ENCODE data around the gene TMED4. TPM values are rescaled to one million over a fixed set of nuclear protein-coding genes. Genes with fewer than 3 reads are reported as not detected.
A peak's percentile ranks its signal among the peaks of the same experiment; 100 is the strongest.

Gene TMED4
- total and polyA plus RNA-seq, 4 experiments from 2014 or later = 65.4 to 110 (median 87.9) TPM

DNA sequence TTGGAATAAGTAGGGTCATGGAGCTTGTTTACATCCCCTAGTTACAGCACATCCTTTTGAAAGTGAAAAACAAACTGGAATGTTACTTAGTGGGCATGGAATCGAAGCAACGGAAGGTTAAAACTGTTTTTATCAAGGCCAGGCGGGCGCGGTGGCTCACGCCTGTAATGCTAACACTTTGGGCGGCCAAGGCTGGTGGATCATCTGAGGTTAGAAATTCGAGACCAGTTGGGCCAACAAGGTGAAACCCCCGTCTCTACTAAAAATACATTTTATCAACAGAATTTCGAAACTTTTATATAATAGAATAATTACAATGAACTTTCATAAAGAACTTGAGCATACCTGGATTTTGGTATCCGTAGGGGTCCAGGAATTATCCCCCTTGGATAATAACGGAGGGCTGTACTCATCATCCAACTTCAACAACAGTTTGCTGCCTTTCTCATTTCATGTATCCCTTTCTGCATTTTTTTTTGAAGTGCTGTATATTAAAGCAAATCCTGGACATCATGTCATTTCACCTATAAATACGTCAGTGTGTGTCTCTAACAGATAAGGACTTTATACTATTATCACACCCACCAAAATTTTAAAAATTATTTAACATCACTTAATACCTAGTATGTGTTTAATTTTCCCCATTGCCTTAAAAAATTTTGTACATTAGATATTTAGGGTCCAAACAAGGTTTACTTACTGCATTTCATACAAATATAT lies 1.3 kb upstream of the TMED4 start:
- intact Hi-C loops (cut with micrococcal nuclease) = loop anchor here (2.0 kb wide), 1 partner anchor 165 kb away; the partner anchor contains the start of gene ZMIZ2
- Histone ChIP-seq H3K4me3 (ENCODE audit: low read length in 2 of 2) (peak overlapping the region in 1 of 2 donors; percentile 79), H3K36me3 (ENCODE audit: insufficient read depth, low read length) (peaks cover 23% of the 10 kb centered on the region), H3K27ac (ENCODE audit: low read depth, low read length) (peak overlapping the region; percentile 89), H3K9me3 (ENCODE audit: control insufficient read depth in 1 of 2, low read length in 2 of 2) (no peaks in the 10 kb centered on the region), H3K27me3 (ENCODE audit: insufficient read depth, low read length) (no peaks in the 10 kb centered on the region), H3K4me1 (ENCODE audit: insufficient read depth, low read length) (peaks cover 34% of the 10 kb centered on the region)
- Mint-ChIP-seq H3K4me3 (peak overlapping the region; percentile 90 to 95 (median 92)), H3K9me3 (no peaks in the 10 kb centered on the region), H3K4me1 (peaks cover 23 to 50% (median 37%) of the 10 kb centered on the region in 4 donors), H3K27me3 (no peaks in the 10 kb centered on the region), H3K27ac (peak overlapping the region; percentile 97 to 99 (median 98)), H3K36me3 (peaks cover 22 to 33% of the 10 kb centered on the region in 2 donors)
- DNase-seq = no peak
- ChIA-PET CTCF (ENCODE audit: partially characterized antibody) (interaction anchor here (1.0 to 4.2 kb wide), 8 partner anchors 8 to 338 kb away, joined by 3 to 32 read pairs (median 6); partner anchors contain the start of gene H2AZ2), POLR2A (ENCODE audit: partially characterized antibody) (interaction anchor here (0.8 to 4.9 kb wide), 17 partner anchors 11 to 382 kb away, joined by 3 to 94 read pairs (median 18); partner anchors contain the start of genes DDX56, H2AZ2, NUDCD3 and OGDH)

GRCh38 chr7:44580945-44581878 lies 819 bp downstream of the TMED4 start:
- H3K36me3 ChIP-seq (ENCODE audit: insufficient read depth, low read length) = peaks cover 27% of the 10 kb centered on the region
- Mint-ChIP-seq H3K36me3 (peaks cover 23 to 39% of the 10 kb centered on the region in 2 donors), H3K9me3 (no peaks in the 10 kb centered on the region), H3K27ac (peak overlapping the region; percentile 97 to 99 (median 98)), H3K4me1 (peaks cover 19 to 46% (median 34%) of the 10 kb centered on the region in 4 donors), H3K27me3 (no peaks in the 10 kb centered on the region), H3K4me3 (peak overlapping the region; percentile 90 to 95 (median 92))
- POLR2A ChIA-PET (ENCODE audit: partially characterized antibody) = interaction anchor here (0.9 to 4.9 kb wide), 27 partner anchors 9 to 554 kb away, joined by 3 to 94 read pairs (median 6); partner anchors contain the start of genes CCM2, DBNL, DDX56 and H2AZ2
- CTCF ChIA-PET (ENCODE audit: partially characterized antibody) = interaction anchor here (1.0 to 4.2 kb wide), 6 partner anchors 10 to 340 kb away, joined by 3 to 32 read pairs (median 6); partner anchors contain the start of gene H2AZ2
- no peaks in the 10 kb centered on the region for H3K27me3 ChIP-seq (ENCODE audit: insufficient read depth, low read length)
- peak overlapping the region; percentile 71 to 79 for H3K4me3 ChIP-seq (ENCODE audit: low read length in 2 of 2)
- H3K4me1 ChIP-seq (ENCODE audit: insufficient read depth, low read length) = peaks cover 34% of the 10 kb centered on the region
- peak overlapping the region; percentile 89 for H3K27ac ChIP-seq (ENCODE audit: low read depth, low read length)
- intact Hi-C loops (cut with micrococcal nuclease) = no loop called here
- DNase-seq = peak; percentile 51 to 78 (median 60)
- H3K9me3 ChIP-seq (ENCODE audit: control insufficient read depth in 1 of 2, low read length in 2 of 2) = no peaks in the 10 kb centered on the region

DNA sequence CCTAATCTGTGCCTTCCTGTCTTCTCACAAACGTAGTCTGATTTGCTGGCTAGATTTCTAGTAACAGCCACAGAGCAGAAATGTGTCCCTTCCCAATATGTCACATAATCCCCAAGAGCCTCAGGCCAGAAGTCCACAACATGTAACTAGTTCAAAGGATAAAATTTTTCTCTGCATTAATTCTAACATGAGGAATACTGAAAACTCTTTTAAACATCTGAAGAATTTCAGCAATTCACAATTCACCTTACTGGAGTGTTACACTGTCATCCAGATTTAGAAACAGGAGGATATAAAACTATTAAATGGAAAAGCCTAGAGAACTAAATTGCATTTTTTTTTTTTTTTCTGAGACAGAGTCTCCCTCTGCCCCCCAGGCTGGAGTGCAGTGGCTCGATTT lies 5.8 kb downstream of the TMED4 start:
- Histone ChIP-seq H3K4me1 (ENCODE audit: insufficient read depth, low read length) (peaks cover 55% of the 10 kb centered on the region), H3K36me3 (ENCODE audit: insufficient read depth, low read length) (peaks cover 44% of the 10 kb centered on the region), H3K9me3 (ENCODE audit: control insufficient read depth in 1 of 2, low read length in 2 of 2) (no peaks in the 10 kb centered on the region), H3K4me3 (ENCODE audit: low read length in 2 of 2) (no peak overlapping the region), H3K27me3 (ENCODE audit: insufficient read depth, low read length) (no peaks in the 10 kb centered on the region), H3K27ac (ENCODE audit: low read depth, low read length) (no peak overlapping the region)
- ChIA-PET POLR2A (ENCODE audit: partially characterized antibody) (interaction anchor here (0.7 to 1.5 kb wide), 5 partner anchors 17 to 500 kb away, joined by 3 to 4 read pairs (median 3); partner anchors contain the start of gene OGDH), CTCF (ENCODE audit: partially characterized antibody) (interaction anchor here (5.4 kb wide), 1 partner anchor 11 kb away, joined by 36 read pairs; no protein-coding TSS in a partner anchor)
- H3K27me3 Mint-ChIP-seq = no peaks in the 10 kb centered on the region
- H3K36me3 Mint-ChIP-seq = peaks cover 37 to 73% of the 10 kb centered on the region in 2 donors
- H3K27ac Mint-ChIP-seq = peak overlapping the region in 6 of 7 donors; percentile 18 to 99 (median 65)
- intact Hi-C loops (cut with micrococcal nuclease) = no loop called here
- peaks cover 38 to 64% (median 51%) of the 10 kb centered on the region in 4 donors for H3K4me1 Mint-ChIP-seq
- no peaks in the 10 kb centered on the region for H3K9me3 Mint-ChIP-seq
- DNase-seq = no peak
- H3K4me3 Mint-ChIP-seq = peak overlapping the region in 4 of 8 donors; percentile 1 to 60 (median 56)

DNA sequence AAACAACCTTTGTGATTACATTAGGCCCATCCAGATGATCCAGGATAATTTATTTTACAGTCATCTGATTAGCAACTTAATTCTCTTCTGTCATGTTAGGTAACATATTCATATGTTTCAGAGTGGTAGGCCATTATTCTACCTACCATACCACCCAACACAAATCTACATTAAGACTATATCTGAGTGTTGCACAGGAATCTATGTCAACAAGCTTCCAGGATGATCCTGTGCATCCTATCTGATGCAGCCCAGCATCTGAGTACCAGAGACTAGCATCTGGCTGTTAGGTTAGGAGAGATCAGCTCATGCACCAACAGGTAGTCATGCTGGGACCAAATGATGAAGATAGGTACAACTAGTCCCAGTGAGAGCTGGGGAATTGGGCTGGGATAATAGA lies 7.0 kb downstream of the TMED4 start:
- no peaks in the 10 kb centered on the region for H3K27me3 Mint-ChIP-seq
- Histone ChIP-seq H3K27me3 (ENCODE audit: insufficient read depth, low read length) (no peaks in the 10 kb centered on the region), H3K27ac (ENCODE audit: low read depth, low read length) (peak overlapping the region; percentile 94), H3K36me3 (ENCODE audit: insufficient read depth, low read length) (peaks cover 48% of the 10 kb centered on the region), H3K4me1 (ENCODE audit: insufficient read depth, low read length) (peaks cover 43% of the 10 kb centered on the region), H3K9me3 (ENCODE audit: control insufficient read depth in 1 of 2, low read length in 2 of 2) (no peaks in the 10 kb centered on the region), H3K4me3 (ENCODE audit: low read length in 2 of 2) (no peak overlapping the region)
- peaks cover 33 to 75% of the 10 kb centered on the region in 2 donors for H3K36me3 Mint-ChIP-seq
- no peaks in the 10 kb centered on the region for H3K9me3 Mint-ChIP-seq
- peak overlapping the region; percentile 94 to 99 (median 96) for H3K4me3 Mint-ChIP-seq
- H3K4me1 Mint-ChIP-seq = peaks cover 33 to 52% (median 42%) of the 10 kb centered on the region in 4 donors
- peak overlapping the region; percentile 97 to 99 (median 99) for H3K27ac Mint-ChIP-seq
- DNase-seq = no peak
- ChIA-PET CTCF (ENCODE audit: partially characterized antibody) (interaction anchor here (5.4 kb wide), 1 partner anchor 10 kb away, joined by 36 read pairs; no protein-coding TSS in a partner anchor), POLR2A (ENCODE audit: partially characterized antibody) (interaction anchor here (1.1 to 5.8 kb wide), 7 partner anchors 7 to 280 kb away, joined by 3 to 67 read pairs (median 5); partner anchors contain the start of genes OGDH and TMED4)
- intact Hi-C loops (cut with micrococcal nuclease) = loop anchor here (2.0 kb wide), 2 partner anchors 84 to 222 kb away; partner anchors contain the start of genes NUDCD3 and PPIA

GRCh38 chr7:44574287-44574872 lies 7.7 kb downstream of the TMED4 start:
- peak in 1 of 5 donors; percentile 43 for DNase-seq
- H3K9me3 ChIP-seq (ENCODE audit: control insufficient read depth in 1 of 2, low read length in 2 of 2) = no peaks in the 10 kb centered on the region
- H3K27ac Mint-ChIP-seq = peak overlapping the region; percentile 97 to 99 (median 99)
- ChIA-PET CTCF (ENCODE audit: partially characterized antibody) (interaction anchor here (1.0 to 5.4 kb wide), 3 partner anchors 8 to 60 kb away, joined by 3 to 36 read pairs (median 4); partner anchors contain the start of gene TMED4), POLR2A (ENCODE audit: partially characterized antibody) (interaction anchor here (0.6 to 5.8 kb wide), 21 partner anchors 7 to 493 kb away, joined by 3 to 67 read pairs (median 5); partner anchors contain the start of genes H2AZ2, NUDCD3, OGDH and PURB)
- H3K4me1 ChIP-seq (ENCODE audit: insufficient read depth, low read length) = peaks cover 36% of the 10 kb centered on the region
- peak overlapping the region; percentile 94 to 99 (median 96) for H3K4me3 Mint-ChIP-seq
- H3K4me3 ChIP-seq (ENCODE audit: low read length in 2 of 2) = peak overlapping the region; percentile 93
- H3K27me3 ChIP-seq (ENCODE audit: insufficient read depth, low read length) = no peaks in the 10 kb centered on the region
- H3K4me1 Mint-ChIP-seq = peaks cover 26 to 45% (median 36%) of the 10 kb centered on the region in 4 donors
- intact Hi-C loops (cut with micrococcal nuclease) = loop anchor here (1.0 to 5.0 kb wide), 5 partner anchors 8 to 492 kb away; partner anchors contain the start of genes NUDCD3, OGDH, POLM and PPIA
- H3K36me3 Mint-ChIP-seq = peaks cover 34 to 75% of the 10 kb centered on the region in 2 donors
- peaks cover 48% of the 10 kb centered on the region for H3K36me3 ChIP-seq (ENCODE audit: insufficient read depth, low read length)
- no peaks in the 10 kb centered on the region for H3K27me3 Mint-ChIP-seq
- peak overlapping the region; percentile 94 for H3K27ac ChIP-seq (ENCODE audit: low read depth, low read length)
- no peaks in the 10 kb centered on the region for H3K9me3 Mint-ChIP-seq
